KG1 (cell line): Measurements from ENCODE around the gene PAX8.

ENCODE experiments used
- DNase-seq: peaks from one replicate; lab custom pipeline; 2025; lab: John Stamatoyannopoulos, UW

PAX8 gene

GRCh38 chr2:113182471-113183260 is 96.1 kb downstream of the PAX8 start:
- no peak for DNase-seq

- no peak for DNase-seq
Measured at GRCh38 chr2:113181258-113182051, 97.3 kb downstream of the PAX8 start.

- no peak for DNase-seq
Measured at GRCh38 chr2:113180131-113180946, 98.4 kb downstream of the PAX8 start.

GRCh38 chr2:113179446-113180045 is 99.2 kb downstream of the PAX8 start:
- DNase-seq: no peak

- DNase-seq: no peak
Measured at GRCh38 chr2:113178891-113179290, 99.8 kb downstream of the PAX8 start.

- no peak for DNase-seq
Measured at GRCh38 chr2:113178069-113178746, 100.5 kb downstream of the PAX8 start.

- DNase-seq: no peak
Measured at GRCh38 chr2:113176696-113177355, 101.9 kb downstream of the PAX8 start.

- DNase-seq: no peak
Measured at GRCh38 chr2:113175736-113176695, 102.7 kb downstream of the PAX8 start.

GRCh38 chr2:113175042-113175628 is 103.6 kb downstream of the PAX8 start:
- DNase-seq: peak; percentile 22

GRCh38 chr2:113174376-113174750 is 104.4 kb downstream of the PAX8 start:
- DNase-seq: no peak

GRCh38 chr2:113173542-113174375 is 105.0 kb downstream of the PAX8 start, which contains the start of gene PSD4:
TSS of gene PSD4 (plus strand) at chr2:113173971. CDS start at chr2:113182457, 8,486 bp downstream.
- DNase-seq: peak; percentile 94

GRCh38 chr2:113172721-113173541 is 105.8 kb downstream of the PAX8 start:
- no peak for DNase-seq

- no peak for DNase-seq
Measured at GRCh38 chr2:113171334-113172075, 107.2 kb downstream of the PAX8 start.

- no peak for DNase-seq
Measured at GRCh38 chr2:113169586-113169985, 109.1 kb downstream of the PAX8 start.

- DNase-seq: no peak
Measured at GRCh38 chr2:113169002-113169530, 109.7 kb downstream of the PAX8 start.

GRCh38 chr2:113167962-113168340 is 110.8 kb downstream of the PAX8 start:
- no peak for DNase-seq
